HG03045 (cell line): Measurements from ENCODE around the gene GBX1.

ENCODE experiments used
- ATAC-seq: cut with Tn5 transposase; IDR thresholded peaks from one replicate; pipeline ENCODE4 v1.9.1; 2021; ENCODE audit warnings: mild to moderate bottlenecking, moderate library complexity; ENCODE audit not compliant: unreplicated experiment

Gene GBX1

DNA sequence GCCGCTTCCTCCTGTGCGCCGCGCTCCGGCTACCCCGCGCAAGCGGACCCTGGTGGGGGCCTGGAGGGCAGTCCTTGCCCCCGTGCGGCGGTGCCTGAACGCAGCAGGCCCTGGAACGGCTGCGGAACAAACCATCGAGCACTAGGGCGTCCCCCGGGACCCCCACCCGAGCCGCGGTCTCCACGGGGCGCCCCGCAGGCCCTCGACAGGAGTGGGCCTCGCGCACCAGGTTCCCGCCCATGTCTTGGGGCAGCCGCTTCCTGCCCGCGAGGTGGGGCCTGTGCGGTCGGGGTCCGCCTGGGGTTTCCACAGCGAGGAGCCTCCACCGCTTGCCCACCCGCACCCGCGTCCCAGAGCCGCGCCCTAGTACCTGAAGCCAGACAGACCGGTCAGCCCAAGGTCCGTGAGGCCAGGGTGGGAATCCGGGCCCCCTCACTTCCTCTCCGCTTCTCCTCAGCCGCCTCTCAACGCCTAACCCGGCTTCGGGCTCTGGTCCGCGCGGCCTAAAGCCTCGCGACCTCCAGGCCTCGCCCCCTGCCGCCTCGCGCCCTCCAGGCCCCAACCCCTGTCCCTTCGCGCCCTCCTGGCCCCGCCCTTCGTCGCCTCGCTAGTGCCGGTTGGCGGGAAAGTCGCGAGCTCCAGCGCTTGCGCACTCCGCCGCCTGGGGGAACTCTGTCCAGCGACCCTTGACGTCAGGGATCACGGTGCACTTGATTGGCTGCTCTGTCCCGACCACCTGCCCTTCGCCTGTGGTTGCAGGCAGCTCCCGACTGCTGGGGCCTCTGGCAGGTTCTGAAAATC is 7.0 kb upstream of the GBX1 start:
- no peak for ATAC-seq

DNA sequence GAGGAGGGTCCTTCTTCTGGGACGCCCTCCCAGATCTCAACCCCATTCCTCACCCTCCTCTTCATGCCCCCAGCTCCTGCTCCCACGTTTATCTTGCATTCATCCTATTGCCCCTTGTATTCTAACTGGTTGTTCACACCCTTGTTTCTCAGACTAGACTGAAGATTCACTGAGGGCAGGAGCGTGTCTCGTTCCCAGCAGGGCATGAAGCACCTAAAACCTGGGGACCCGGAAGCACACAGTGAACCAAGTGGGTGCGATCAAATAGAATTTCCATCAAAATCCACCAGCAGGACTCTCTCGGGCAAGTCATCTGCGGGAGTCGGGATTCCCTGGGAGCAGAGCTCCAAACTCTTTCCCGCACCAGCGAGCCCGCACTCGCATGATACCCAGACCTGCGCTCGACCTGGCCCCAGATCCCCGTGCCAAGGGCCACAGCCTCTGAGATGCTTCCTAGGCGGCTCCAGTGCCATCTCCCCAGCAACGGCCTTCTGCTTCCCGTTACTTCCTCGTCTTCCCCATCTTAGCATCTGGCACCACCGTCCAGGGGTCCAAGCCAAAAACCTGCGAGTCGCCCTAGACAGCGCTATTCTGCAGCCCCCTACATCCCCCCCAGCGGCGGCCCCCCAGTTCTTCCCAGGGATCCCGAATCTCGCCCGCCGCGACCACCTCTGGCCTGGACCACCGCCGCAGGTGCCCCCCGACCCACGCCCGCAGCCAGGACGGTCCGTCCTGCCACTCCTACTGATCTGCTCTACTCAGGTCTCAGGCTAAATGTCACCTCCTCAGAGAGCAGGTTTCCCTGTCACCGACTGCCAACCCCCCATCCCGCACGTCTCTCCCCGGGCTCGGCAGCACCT is 6.1 kb upstream of the GBX1 start:
- ATAC-seq: no peak

DNA sequence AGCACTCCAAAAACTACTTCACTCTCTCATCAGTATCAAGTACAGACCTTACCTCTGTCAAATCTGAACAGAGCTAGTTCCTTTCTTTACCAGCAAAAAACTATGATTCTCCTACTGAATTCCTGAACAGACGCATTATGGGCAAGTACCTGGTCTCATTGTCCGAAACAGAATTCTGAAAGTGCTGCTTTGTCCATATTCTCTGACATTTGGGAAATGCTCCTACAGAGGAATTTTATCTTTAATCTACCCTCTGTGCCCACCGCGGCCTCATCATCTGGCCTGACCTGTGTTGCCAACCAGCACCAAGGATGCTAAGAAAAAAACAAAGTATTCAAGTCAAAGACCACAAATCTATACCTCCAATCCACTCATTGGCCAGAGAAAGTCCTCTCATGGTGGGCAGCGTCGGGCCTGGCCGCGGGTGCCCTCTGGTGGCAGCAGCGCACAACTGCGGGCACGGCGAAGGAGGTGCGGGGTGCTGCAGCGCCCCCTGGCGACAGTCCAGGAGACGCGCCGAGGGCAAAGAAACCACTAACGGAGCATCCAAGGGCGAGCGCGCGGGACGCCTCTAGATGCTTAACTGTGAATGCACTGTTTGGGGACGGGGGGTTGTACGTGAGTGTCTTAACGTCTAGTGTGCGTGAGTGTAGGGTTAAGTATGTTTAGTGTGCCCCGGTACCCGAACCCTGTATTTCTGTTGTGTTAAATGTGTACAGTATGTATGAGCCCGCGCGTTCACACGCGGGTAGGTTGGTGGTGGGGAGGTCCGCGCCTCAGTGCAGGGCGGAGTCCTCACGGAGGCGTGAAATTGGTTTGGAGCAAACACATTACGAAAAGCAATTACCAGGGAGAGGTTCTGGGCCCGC is 5.0 kb upstream of the GBX1 start:
- peak; percentile 66 for ATAC-seq

DNA sequence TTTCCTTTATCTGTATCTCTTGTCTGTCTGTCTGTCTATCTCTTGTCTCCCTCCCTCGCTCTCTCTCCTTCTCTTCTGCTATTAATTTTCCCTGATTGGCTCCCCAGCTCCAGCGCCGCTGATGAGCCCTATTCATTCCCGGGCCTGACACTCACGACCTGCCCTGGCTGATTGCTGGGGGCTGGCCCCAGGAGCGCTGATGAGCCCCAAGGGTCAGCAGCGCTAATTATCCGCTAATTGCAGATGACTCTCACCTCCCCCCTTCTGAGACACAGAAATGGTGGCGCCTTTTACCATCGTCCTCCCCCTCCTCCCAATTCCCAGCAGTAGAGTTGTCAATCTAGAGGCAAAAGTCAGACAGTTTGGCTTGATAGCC is 1.3 kb upstream of the GBX1 start:
- ATAC-seq: no peak

DNA sequence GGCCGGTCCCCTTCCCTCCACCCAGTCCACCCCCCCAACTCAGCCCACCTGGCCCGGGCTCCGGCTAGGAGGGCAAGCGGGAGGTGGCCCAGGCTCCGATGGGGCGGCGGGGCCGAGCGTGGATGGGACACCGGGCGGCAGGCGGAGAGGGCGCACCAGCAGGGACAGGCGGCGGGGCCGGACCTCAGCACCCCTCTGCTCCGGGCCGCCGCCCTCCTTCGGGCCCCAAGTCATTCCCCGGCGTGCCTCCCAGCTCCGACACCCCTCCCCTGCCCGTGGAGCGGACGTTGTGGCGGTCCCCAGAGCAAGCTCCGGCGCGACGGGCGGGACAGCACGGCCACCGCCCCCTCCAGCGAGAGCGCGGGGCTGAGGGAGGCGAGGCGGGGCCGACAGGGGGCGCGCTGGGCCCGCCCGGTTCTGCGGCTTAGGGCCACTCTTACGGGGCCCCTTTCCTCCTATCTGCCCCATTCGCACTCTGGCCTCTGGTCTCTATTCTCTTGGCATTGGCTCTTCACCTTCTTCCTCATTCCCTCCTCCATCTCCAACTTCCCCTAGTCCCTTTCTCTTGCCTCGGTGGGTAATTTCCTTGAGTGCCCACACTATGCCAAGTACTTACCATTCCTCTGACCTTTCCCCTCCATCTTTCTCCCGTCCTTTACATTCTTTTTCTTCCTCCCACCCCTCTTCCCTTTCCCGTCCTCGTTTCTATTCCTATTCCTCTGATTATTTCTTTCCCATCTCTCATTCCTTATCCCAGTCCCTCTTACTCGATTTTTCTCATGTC is 701 bp upstream of the GBX1 start:
- no peak for ATAC-seq

DNA sequence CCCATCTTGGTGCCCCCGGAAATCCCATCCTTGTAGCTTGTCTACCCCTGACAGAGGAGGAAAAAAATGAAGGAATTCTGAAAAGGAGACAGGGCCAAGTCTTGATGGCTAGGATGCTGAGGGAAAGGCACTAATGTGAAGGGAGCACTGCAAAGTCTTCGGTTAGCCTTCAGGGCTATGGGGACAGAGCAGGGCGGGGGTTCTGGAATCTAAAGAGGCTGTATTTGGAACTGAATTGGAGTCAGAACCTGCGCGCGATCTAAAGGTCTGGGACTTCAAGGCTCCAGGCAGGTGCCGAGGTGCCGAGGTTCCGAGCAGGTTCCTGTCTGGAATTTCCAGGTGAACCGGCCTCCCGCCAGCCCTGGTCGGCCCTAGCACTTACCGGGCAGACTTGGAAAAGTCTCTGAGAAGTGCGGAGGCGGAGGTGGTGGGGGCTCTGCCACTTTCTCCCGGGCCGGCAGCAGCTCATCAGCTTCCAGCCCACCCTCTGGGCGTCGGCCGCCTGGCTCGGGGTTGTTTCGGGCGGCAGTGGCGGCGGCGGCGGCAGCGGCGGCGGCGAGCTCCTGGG is 781 bp downstream of the GBX1 start:
- no peak for ATAC-seq

DNA sequence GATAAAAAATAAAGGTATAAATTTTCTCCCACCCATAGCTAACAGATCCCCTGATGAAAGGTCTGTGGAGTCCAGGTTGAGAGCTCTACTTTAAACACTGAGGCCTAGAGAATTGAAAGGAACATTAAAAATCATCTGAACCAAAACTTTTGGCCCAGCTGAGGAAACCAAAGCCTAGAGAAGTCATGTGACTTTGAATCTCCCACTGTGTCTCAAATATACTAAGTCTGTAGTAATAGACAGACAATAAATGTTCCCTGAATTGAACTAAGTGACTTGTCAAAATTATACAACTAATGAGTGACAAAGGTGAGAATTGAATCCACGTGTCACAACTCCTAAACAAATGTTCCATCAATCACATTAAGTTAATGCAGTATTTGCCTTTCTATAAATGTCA is 5.7 kb downstream of the GBX1 start:
- no peak for ATAC-seq

DNA sequence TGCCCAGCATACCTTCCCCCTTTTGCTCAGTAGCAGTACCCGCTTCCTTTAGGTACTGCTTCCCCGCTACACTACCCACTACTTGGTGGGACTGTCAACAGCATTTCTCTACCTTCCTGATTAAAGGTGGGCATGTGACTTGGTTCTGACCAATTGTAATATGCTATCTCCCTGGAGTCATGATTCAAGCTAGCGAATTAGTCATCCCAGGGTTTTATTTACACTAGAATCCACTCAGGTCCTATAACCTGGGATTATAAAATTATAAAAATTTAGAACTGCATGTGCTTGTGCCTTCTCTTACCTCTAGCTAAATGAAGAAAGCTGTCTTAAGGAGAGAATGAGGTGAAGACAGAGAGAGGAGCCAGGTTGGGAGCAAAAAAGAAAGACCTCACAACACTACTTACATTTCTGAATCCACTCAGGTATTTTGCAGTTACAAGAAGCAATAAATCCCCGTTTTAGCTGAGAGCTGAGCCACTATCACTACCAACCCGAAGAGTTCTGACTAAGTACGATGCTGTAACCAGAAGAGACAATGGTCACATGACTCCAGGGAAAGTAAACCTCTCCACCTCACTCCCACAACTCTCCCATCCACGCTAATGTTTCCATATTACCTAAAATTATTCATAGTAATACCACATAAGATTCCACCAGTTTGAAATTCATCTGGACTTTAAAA is 9.7 kb downstream of the GBX1 start:
- no peak for ATAC-seq

DNA sequence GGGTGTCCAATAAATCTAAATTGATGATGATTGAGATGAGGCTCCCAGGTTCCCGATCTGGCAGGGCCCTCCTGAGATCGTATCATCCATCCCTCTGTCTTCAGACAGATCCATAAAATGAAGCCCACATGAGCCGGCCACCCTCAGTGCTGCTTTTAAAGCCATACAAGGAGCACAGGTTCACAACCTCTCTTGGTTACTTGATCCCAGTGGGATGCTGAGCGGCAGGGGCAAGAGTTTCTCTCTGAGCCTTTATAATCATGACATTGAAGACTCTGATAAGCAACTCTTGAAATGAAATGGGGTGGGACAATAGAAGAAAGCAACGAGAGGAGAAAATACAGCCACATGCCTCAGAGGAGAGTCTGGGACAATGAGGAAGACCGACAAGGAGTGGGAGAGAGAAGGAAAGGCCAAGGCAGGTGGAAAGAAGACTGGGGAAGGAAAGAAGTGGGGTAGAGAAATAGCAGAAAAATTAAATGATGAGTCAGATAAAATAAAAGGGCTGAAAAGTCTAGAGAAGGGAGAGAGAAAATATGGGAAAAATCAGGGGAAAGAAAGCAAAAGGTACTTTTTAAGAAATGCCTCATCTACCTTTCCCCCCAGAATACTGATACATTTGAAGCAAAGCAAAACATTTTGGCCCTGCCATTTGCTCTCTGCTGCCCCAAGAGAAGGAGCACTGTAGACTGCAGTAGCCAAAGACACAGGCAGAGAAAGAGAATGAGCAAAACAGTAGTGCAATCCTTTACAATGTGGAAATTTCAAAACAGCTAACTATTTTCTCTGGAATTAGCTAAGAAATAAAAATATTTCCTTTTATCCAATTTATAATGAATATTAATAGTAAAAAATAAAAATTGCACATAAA is 14.6 kb downstream of the GBX1 start:
- ATAC-seq: no peak

DNA sequence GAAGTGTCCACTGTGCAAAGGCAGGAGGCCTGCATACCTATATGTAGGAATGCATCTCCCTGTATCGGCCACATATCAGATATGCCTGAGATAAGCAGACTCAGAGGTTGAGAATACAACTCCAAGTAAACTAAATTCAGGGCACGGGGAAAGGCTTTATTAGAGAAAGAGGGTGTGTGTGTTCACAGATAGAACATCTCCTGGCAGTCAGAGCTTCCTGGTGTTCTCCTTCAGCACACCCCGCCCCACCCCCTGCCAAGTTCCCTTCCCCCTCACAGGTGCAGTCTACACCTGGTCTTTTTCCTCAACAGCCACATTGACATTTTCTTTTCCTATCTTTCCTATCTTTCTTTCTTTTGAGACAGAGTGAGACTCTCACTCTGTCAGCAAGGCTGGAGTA is 17.1 kb downstream of the GBX1 start:
- ATAC-seq: no peak

DNA sequence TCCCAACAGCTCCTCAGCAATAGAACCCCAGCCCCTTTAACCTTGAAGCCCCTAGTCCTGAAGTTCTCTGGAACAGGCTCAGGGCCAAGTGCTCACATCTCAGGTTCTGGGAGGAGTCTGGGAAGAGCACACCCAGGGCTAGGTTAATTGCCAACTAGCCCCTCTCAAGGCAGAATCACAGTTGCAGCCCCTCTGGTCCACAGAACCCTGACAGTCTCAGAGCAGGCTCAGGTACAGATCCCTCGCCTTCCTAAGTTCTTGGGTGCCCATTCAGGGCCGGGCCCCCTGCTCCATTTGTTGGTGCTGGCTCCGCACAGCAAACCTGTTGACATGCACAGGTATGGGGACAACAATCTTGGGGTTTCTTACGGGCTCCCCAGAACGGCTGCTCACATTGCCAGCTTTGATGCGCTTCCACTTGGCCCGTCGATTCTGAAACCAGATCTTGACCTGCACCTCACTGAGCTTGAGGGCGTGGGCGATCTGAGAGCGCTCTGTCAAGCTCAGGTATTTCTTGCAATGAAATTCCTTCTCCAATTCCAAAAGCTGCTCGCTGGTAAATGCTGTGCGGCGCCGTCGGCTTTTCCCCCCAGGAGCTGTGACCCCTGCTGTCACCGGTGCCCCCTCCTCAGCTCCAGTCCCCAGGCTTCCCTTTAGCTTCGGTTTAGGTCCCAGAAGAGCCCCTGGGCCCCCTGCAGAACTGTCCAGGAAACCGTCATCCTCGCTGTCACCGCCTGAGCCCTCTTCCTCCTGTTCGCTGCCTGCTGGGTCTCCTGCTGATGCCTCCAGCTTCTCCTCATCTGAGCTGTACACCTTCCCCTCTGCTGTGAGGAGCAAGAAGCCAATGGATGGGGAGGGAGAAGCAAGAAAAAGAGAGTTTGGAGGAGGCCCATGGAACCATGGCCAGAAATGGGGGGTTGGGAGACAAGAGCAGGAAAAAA is 18.9 kb downstream of the GBX1 start:
- no peak for ATAC-seq

DNA sequence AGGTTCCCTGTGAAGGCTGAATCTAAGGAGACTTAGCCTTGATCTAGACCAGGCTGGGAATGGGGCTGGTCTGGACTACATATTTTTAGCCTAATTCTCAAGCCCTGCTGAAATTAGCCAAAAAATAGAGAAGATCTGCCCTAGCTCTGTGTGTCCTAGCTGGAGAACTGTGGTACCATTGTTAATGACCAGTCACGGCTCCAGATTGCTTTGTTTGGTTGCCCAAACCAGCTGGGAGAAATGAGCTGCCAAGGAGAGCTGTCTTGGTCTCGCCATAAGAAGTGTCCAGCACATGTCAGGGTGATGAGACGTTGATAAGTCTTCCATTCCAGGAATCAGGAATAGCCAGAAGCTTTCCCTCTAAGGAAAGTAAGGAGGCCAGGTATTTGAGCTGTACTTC is 20.7 kb downstream of the GBX1 start:
- no peak for ATAC-seq

DNA sequence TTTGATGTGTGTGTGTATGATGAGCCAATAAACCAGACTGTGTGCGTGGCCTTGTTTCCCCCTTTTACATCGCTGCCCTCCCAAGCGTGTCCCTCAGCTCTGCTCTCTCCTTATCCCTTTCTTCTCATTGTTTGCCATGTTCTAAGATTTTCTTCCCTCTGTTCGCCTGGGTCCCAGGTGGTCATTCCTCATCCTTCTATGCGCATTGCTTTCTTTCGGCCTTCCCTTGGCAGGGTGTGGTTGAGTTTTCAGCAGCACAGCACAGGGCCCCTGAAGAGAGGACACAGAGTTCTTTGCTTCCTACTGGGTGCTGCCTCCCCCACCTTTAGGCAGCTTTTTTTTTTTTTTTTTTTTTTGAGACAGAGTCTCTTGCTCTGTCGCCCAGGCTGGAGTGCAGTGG is 23.1 kb downstream of the GBX1 start:
- ATAC-seq: no peak

DNA sequence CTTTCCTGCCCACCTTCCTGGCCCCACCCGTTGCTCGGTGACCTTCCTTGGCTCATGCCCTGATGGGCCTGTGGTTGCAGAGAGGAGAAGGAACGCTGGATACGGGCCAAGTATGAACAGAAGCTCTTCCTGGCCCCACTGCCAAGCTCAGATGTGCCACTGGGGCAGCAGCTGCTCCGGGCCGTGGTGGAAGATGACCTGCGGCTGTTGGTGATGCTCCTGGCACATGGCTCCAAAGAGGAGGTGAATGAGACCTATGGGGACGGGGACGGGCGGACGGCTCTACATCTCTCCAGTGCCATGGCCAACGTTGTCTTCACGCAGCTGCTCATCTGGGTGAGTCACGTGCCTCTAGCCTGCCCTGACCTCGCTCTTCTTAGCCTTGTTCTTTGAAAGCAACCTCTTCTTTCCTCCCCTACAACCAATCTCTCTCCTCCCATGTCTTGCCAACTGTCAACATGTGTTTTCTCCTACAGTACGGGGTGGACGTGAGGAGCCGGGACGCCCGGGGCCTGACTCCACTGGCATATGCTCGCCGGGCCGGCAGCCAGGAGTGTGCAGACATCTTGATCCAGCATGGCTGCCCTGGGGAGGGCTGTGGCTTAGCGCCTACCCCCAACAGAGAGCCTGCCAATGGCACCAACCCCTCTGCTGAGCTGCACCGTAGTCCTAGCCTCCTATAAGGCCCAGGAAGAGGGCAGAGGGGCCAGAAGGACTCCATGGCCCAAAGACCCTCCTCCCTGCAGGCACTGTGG is 24.1 kb downstream of the GBX1 start:
- no peak for ATAC-seq

DNA sequence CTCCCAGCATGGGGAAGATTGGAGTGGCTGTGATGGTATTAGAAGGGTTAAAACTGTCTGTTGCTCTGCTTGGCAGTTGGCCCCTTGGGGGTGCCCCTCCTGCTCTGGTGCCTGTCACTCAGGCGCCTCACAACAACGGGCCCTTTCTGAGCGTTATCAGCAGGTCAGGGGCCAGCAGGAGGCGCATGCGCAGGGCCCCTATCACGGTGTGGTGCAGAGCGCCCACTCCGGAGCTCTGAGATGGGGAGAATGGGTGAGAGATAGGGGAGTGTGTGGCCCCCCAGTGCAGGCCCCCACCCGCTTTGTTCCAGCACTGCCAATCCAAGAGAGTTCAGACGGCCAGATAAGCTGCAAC is 24.8 kb downstream of the GBX1 start:
- no peak for ATAC-seq

DNA sequence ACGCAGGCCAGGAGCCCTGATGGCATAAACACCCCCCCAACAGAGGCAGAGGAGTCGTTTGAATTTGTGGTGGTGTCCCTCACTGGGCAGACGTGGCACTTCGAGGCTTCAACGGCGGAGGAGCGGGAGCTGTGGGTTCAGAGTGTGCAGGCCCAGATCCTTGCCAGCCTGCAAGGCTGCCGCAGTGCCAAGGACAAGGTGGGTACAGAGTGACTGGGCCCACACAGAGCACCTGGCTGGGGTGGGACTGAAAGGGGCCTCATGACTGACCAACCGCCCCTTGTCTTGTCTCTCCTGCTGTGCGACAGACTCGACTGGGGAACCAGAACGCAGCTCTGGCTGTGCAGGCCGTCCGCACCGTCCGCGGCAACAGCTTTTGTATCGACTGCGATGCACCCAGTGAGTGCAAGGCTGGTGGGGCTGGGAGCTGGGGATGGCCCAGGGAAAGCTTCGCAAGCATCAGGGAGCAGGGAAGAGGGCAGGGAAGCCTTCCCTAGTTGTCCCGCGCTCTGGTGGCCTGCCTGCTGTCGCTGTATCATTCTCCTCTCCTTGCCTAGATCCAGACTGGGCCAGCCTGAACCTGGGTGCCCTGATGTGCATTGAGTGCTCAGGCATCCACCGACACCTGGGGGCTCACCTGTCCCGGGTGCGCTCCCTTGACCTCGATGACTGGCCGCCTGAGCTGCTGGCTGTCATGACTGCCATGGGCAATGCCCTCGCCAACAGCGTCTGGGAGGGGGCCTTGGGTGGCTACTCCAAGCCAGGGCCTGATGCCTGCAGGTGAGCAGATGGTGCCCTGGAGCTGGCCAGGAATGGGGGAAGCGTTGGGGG is 25.4 kb downstream of the GBX1 start:
- no peak for ATAC-seq
